ENCODE measurements around the gene TTC17. TPM values are rescaled to one million over a fixed set of nuclear protein-coding genes. Genes with fewer than 3 reads are reported as not detected.

Gene TTC17
- total and polyA plus RNA-seq, 2 donors = 40.9 to 67.4 TPM

- WGBS = 98% methylated on average over 4 of the region's 4 CpGs
- Histone ChIP-seq H3K27me3 (ENCODE audit: control insufficient read depth in 2 of 2, insufficient read depth in 1 of 2, low read length in 1 of 2) (no peaks in the 10 kb centered on the region), H3K36me3 (ENCODE audit: control insufficient read depth in 2 of 2, insufficient read depth in 2 of 2, low read length in 1 of 2) (no peaks in the 10 kb centered on the region), H3K4me3 (ENCODE audit: low read length in 2 of 2) (no peak overlapping the region), H3K27ac (ENCODE audit: low read depth in 1 of 2, low read length in 1 of 2) (no peak overlapping the region), H3K4me1 (ENCODE audit: control insufficient read depth in 2 of 2, insufficient read depth in 2 of 2, low read length in 2 of 2) (peaks cover 3 to 6% of the 10 kb centered on the region in 2 donors), H3K9me3 (ENCODE audit: control insufficient read depth in 2 of 2, insufficient read depth in 1 of 2, low read length in 1 of 2) (no peaks in the 10 kb centered on the region)
- no peak for DNase-seq (ENCODE audit: low read depth in 6 of 9, low spot score in 9 of 9)
Measured at GRCh38 chr11:43354311-43354710, 4.4 kb upstream of the TTC17 start.

DNA sequence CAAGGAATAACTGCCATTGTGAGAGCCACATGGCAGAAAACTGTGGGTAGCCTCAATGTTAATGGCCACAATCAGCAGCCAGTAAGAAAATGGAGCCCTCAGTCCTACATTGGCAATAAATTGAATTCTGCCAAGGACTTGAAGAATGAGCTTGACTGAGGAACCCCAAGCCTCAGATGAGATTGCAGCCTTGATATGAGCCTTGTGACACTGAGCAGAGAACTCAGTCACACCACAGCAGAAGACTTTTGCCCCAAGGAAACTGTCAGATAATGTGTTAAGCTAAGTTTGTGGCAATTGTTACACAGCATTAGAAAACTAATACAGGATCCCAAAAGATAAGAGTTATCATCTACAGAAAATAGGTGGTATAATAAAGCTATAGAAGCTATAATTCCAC lies 2.4 kb upstream of the TTC17 start:
- H3K4me1 ChIP-seq (ENCODE audit: control insufficient read depth in 2 of 2, insufficient read depth in 2 of 2, low read length in 2 of 2) = peaks cover 3 to 10% of the 10 kb centered on the region in 2 donors
- no peaks in the 10 kb centered on the region for H3K9me3 ChIP-seq (ENCODE audit: control insufficient read depth in 2 of 2, insufficient read depth in 1 of 2, low read length in 1 of 2)
- no peaks in the 10 kb centered on the region for H3K36me3 ChIP-seq (ENCODE audit: control insufficient read depth in 2 of 2, insufficient read depth in 2 of 2, low read length in 1 of 2)
- DNase-seq (ENCODE audit: low read depth in 6 of 9, low spot score in 9 of 9) = no peak
- H3K4me3 ChIP-seq (ENCODE audit: low read length in 2 of 2) = no peak overlapping the region
- H3K27ac ChIP-seq (ENCODE audit: low read depth in 1 of 2, low read length in 1 of 2) = no peak overlapping the region
- H3K27me3 ChIP-seq (ENCODE audit: control insufficient read depth in 2 of 2, insufficient read depth in 1 of 2, low read length in 1 of 2) = no peaks in the 10 kb centered on the region

GRCh38 chr11:43358279-43358800 lies 380 bp upstream of the TTC17 start:
- no peaks in the 10 kb centered on the region for H3K9me3 ChIP-seq (ENCODE audit: control insufficient read depth in 2 of 2, insufficient read depth in 1 of 2, low read length in 1 of 2)
- no peaks in the 10 kb centered on the region for H3K36me3 ChIP-seq (ENCODE audit: control insufficient read depth in 2 of 2, insufficient read depth in 2 of 2, low read length in 1 of 2)
- WGBS = 8% methylated on average over 16 of the region's 16 CpGs
- H3K27ac ChIP-seq (ENCODE audit: low read depth in 1 of 2, low read length in 1 of 2) = peak overlapping the region; percentile 70 to 84
- H3K27me3 ChIP-seq (ENCODE audit: control insufficient read depth in 2 of 2, insufficient read depth in 1 of 2, low read length in 1 of 2) = no peaks in the 10 kb centered on the region
- peak overlapping the region; percentile 65 to 82 for H3K4me3 ChIP-seq (ENCODE audit: low read length in 2 of 2)
- peaks cover 3 to 10% of the 10 kb centered on the region in 2 donors for H3K4me1 ChIP-seq (ENCODE audit: control insufficient read depth in 2 of 2, insufficient read depth in 2 of 2, low read length in 2 of 2)
- DNase-seq (ENCODE audit: low read depth in 6 of 9, low spot score in 9 of 9) = peak in 1 of 9 donors; percentile 5

DNA sequence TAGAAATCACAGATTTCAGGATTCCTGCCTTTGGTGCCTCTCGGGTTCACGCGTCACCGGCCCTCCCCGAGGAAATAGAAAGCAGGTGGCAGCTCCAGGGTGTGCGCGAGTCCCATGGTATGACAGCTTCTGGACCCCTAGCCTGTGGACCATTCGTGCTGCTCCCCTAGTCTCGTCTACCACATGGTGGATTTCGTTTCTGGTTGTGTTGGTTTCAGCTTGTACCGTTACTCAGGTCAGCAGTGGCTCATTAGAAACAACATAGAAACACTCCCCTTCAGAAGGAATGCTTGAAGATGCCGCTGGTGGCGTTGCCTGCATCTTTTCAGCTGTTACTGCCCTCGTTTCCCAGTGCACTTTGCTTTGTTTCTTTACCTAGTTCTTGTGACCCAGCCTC lies 700 bp downstream of the TTC17 start:
- no peaks in the 10 kb centered on the region for H3K9me3 ChIP-seq (ENCODE audit: control insufficient read depth in 2 of 2, insufficient read depth in 1 of 2, low read length in 1 of 2)
- DNase-seq (ENCODE audit: low read depth in 6 of 9, low spot score in 9 of 9) = peak in 7 of 9 donors; percentile 8 to 57 (median 32)
- peak overlapping the region; percentile 55 to 70 for H3K27ac ChIP-seq (ENCODE audit: low read depth in 1 of 2, low read length in 1 of 2)
- under 1% methylated on average over 14 of the region's 14 CpGs for WGBS
- no peaks in the 10 kb centered on the region for H3K36me3 ChIP-seq (ENCODE audit: control insufficient read depth in 2 of 2, insufficient read depth in 2 of 2, low read length in 1 of 2)
- H3K27me3 ChIP-seq (ENCODE audit: control insufficient read depth in 2 of 2, insufficient read depth in 1 of 2, low read length in 1 of 2) = no peaks in the 10 kb centered on the region
- H3K4me1 ChIP-seq (ENCODE audit: control insufficient read depth in 2 of 2, insufficient read depth in 2 of 2, low read length in 2 of 2) = peaks cover 3 to 10% of the 10 kb centered on the region in 2 donors
- peak overlapping the region; percentile 65 to 82 for H3K4me3 ChIP-seq (ENCODE audit: low read length in 2 of 2)

DNA sequence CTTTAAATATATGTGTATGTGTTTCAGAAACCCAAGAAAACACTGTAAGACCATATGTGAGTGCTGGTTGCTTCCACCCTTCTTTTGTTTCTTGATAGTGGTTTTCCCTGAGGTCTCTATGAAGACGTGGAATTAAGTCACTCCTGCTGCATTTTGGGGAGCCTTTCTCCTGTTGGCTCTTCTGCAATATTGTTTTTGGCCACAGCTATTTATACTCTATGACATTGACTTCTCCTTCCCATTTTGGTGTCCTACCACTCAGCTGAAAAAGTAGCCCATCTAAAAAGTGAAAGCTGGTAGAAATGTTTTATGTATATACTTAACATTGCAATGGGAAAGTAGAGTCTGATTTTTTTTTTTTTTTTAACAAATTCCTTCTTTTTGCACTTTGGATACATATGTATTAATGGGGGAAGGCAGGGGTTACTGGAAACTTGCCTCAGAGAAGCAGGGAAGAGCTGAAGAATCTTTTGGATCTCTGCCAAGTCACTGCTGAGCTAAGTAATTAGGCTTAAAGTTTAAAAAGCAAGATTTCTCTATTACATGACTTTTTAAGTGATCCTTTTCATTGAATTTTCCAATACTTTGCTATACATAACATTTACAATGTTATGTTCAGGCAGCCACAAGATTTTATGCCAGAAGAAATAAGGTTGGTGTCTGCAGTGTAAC lies 1.8 kb downstream of the TTC17 start:
- Histone ChIP-seq H3K4me3 (ENCODE audit: low read length in 2 of 2) (no peak overlapping the region), H3K27ac (ENCODE audit: low read depth in 1 of 2, low read length in 1 of 2) (no peak overlapping the region), H3K9me3 (ENCODE audit: control insufficient read depth in 2 of 2, insufficient read depth in 1 of 2, low read length in 1 of 2) (no peaks in the 10 kb centered on the region), H3K4me1 (ENCODE audit: control insufficient read depth in 2 of 2, insufficient read depth in 2 of 2, low read length in 2 of 2) (peaks cover 3 to 10% of the 10 kb centered on the region in 2 donors), H3K27me3 (ENCODE audit: control insufficient read depth in 2 of 2, insufficient read depth in 1 of 2, low read length in 1 of 2) (no peaks in the 10 kb centered on the region), H3K36me3 (ENCODE audit: control insufficient read depth in 2 of 2, insufficient read depth in 2 of 2, low read length in 1 of 2) (peaks cover 0 to 1% of the 10 kb centered on the region in 2 donors)
- DNase-seq (ENCODE audit: low read depth in 6 of 9, low spot score in 9 of 9) = no peak
- WGBS = 65% methylated on average over 1 of the region's 1 CpG

DNA sequence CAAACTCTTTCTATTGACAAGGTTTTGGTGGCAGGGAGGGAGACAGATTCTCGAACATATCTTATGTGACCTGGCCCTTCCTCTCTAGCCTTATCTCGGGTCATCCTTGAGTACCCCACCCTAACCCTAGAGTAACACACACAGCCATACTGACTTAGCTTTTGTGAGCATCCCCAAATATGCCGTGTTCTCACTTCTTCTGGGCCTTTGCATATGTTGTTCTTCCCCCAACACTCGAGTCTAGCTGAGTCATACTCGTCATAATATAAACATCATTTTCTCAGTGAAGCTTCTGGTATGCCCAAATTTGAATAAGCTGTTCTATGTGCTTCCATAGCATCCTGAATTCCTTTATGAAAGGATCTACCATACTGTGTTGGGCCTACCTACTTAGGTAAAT lies 8.0 kb downstream of the TTC17 start:
- Histone ChIP-seq H3K9me3 (ENCODE audit: control insufficient read depth in 2 of 2, insufficient read depth in 1 of 2, low read length in 1 of 2) (no peaks in the 10 kb centered on the region), H3K36me3 (ENCODE audit: control insufficient read depth in 2 of 2, insufficient read depth in 2 of 2, low read length in 1 of 2) (peaks cover 0 to 9% of the 10 kb centered on the region in 2 donors), H3K27me3 (ENCODE audit: control insufficient read depth in 2 of 2, insufficient read depth in 1 of 2, low read length in 1 of 2) (no peaks in the 10 kb centered on the region), H3K27ac (ENCODE audit: low read depth in 1 of 2, low read length in 1 of 2) (no peak overlapping the region), H3K4me3 (ENCODE audit: low read length in 2 of 2) (no peak overlapping the region), H3K4me1 (ENCODE audit: control insufficient read depth in 2 of 2, insufficient read depth in 2 of 2, low read length in 2 of 2) (no peaks in the 10 kb centered on the region)
- no peak for DNase-seq (ENCODE audit: low read depth in 6 of 9, low spot score in 9 of 9)
- 97% methylated on average over 5 of the region's 5 CpGs for WGBS

- no peaks in the 10 kb centered on the region for H3K27me3 ChIP-seq (ENCODE audit: control insufficient read depth in 2 of 2, insufficient read depth in 1 of 2, low read length in 1 of 2)
- no peaks in the 10 kb centered on the region for H3K4me1 ChIP-seq (ENCODE audit: control insufficient read depth in 2 of 2, insufficient read depth in 2 of 2, low read length in 2 of 2)
- DNase-seq (ENCODE audit: low read depth in 6 of 9, low spot score in 9 of 9) = no peak
- H3K9me3 ChIP-seq (ENCODE audit: control insufficient read depth in 2 of 2, insufficient read depth in 1 of 2, low read length in 1 of 2) = no peaks in the 10 kb centered on the region
- peaks cover 0 to 9% of the 10 kb centered on the region in 2 donors for H3K36me3 ChIP-seq (ENCODE audit: control insufficient read depth in 2 of 2, insufficient read depth in 2 of 2, low read length in 1 of 2)
- no peak overlapping the region for H3K27ac ChIP-seq (ENCODE audit: low read depth in 1 of 2, low read length in 1 of 2)
- no peak overlapping the region for H3K4me3 ChIP-seq (ENCODE audit: low read length in 2 of 2)
- 96% methylated on average over 7 of the region's 7 CpGs for WGBS
Measured at GRCh38 chr11:43367382-43368178, 8.9 kb downstream of the TTC17 start.

GRCh38 chr11:43376065-43376464 lies 17.3 kb downstream of the TTC17 start:
- no peaks in the 10 kb centered on the region for H3K4me1 ChIP-seq (ENCODE audit: control insufficient read depth in 2 of 2, insufficient read depth in 2 of 2, low read length in 2 of 2)
- H3K27ac ChIP-seq (ENCODE audit: low read depth in 1 of 2, low read length in 1 of 2) = no peak overlapping the region
- no peaks in the 10 kb centered on the region for H3K27me3 ChIP-seq (ENCODE audit: control insufficient read depth in 2 of 2, insufficient read depth in 1 of 2, low read length in 1 of 2)
- WGBS = 98% methylated on average over 2 of the region's 2 CpGs
- no peaks in the 10 kb centered on the region for H3K9me3 ChIP-seq (ENCODE audit: control insufficient read depth in 2 of 2, insufficient read depth in 1 of 2, low read length in 1 of 2)
- H3K4me3 ChIP-seq (ENCODE audit: low read length in 2 of 2) = no peak overlapping the region
- no peak for DNase-seq (ENCODE audit: low read depth in 6 of 9, low spot score in 9 of 9)
- H3K36me3 ChIP-seq (ENCODE audit: control insufficient read depth in 2 of 2, insufficient read depth in 2 of 2, low read length in 1 of 2) = peaks cover 0 to 5% of the 10 kb centered on the region in 2 donors

DNA sequence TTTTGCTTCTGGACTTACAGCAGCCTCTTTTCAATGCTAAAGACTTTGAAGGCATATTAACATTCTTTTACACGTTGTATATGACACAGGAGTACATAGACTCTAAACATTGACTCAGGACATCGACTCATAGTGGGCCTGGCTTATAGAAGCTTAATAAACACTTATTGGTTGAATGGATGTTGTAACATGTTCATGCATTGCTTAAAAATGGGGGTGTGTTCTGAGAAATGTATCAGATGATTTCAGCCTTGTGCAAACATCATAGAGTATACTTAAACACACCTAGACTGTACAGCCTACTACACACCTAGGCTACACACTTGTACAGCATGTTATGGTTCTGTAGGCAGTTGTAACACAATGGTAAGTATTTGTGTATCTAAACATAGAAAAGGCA lies 17.9 kb downstream of the TTC17 start:
- Histone ChIP-seq H3K4me1 (ENCODE audit: control insufficient read depth in 2 of 2, insufficient read depth in 2 of 2, low read length in 2 of 2) (no peaks in the 10 kb centered on the region), H3K9me3 (ENCODE audit: control insufficient read depth in 2 of 2, insufficient read depth in 1 of 2, low read length in 1 of 2) (no peaks in the 10 kb centered on the region), H3K36me3 (ENCODE audit: control insufficient read depth in 2 of 2, insufficient read depth in 2 of 2, low read length in 1 of 2) (peaks cover 0 to 10% of the 10 kb centered on the region in 2 donors), H3K4me3 (ENCODE audit: low read length in 2 of 2) (no peak overlapping the region), H3K27me3 (ENCODE audit: control insufficient read depth in 2 of 2, insufficient read depth in 1 of 2, low read length in 1 of 2) (no peaks in the 10 kb centered on the region), H3K27ac (ENCODE audit: low read depth in 1 of 2, low read length in 1 of 2) (no peak overlapping the region)
- DNase-seq (ENCODE audit: low read depth in 6 of 9, low spot score in 9 of 9) = no peak
- WGBS = 96% methylated on average over 2 of the region's 2 CpGs

Data from thymus (tissue), 11 donors.